ENCODE results near the gene ITGAE.

GRCh38 chr17:3698139-3698538 lies 102.8 kb downstream of the ITGAE start:
- TF ChIP-seq CTCF (IDR thresholded peaks at IDR 0.05) = no peak
- no peak for TF ChIP-seq POLR2A (IDR thresholded peaks at IDR 0.05)

All from lower leg skin (tissue), 3 donors.